ENCODE data around the gene BLM. TPM values are rescaled to one million over a fixed set of nuclear protein-coding genes. Genes with fewer than 3 reads are reported as not detected.

Gene BLM
- total and polyA plus RNA-seq, 2 donors (not counting 1 experiment from before 2014, with no cell fraction given): 1.5 to 1.7 TPM

- TF ChIP-seq EZH2 (IDR thresholded peaks at IDR 0.05; ENCODE audit: low read length, missing control alignments): no peak
- TF ChIP-seq, protein P1, sequence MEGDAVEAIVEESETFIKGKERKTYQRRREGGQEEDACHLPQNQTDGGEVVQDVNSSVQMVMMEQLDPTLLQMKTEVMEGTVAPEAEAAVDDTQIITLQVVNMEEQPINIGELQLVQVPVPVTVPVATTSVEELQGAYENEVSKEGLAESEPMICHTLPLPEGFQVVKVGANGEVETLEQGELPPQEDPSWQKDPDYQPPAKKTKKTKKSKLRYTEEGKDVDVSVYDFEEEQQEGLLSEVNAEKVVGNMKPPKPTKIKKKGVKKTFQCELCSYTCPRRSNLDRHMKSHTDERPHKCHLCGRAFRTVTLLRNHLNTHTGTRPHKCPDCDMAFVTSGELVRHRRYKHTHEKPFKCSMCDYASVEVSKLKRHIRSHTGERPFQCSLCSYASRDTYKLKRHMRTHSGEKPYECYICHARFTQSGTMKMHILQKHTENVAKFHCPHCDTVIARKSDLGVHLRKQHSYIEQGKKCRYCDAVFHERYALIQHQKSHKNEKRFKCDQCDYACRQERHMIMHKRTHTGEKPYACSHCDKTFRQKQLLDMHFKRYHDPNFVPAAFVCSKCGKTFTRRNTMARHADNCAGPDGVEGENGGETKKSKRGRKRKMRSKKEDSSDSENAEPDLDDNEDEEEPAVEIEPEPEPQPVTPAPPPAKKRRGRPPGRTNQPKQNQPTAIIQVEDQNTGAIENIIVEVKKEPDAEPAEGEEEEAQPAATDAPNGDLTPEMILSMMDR (conservative IDR thresholded peaks at IDR 0.05 in 1 of 2, IDR thresholded peaks at IDR 0.05 in 1 of 2; ENCODE audit: low read depth in 1 of 2, low read length in 2 of 2): no peak
- no peaks in the 10 kb centered on the region for H3K4me1 ChIP-seq (ENCODE audit: control insufficient read depth, extremely low read depth, insufficient read depth, low read length)
- no peaks in the 10 kb centered on the region for H3K79me2 ChIP-seq (ENCODE audit: control insufficient read depth, insufficient read depth, low read length)
- no peak overlapping the region for H3K9ac ChIP-seq (ENCODE audit: insufficient read depth, low read length)
- no peaks in the 10 kb centered on the region for H4K20me1 ChIP-seq (ENCODE audit: control insufficient read depth, extremely low read depth, insufficient read depth, low read length)
- no peaks in the 10 kb centered on the region for H3K9me3 ChIP-seq (ENCODE audit: control insufficient read depth, insufficient read depth, low read depth, low read length)
- H3K36me3 ChIP-seq (ENCODE audit: control insufficient read depth, insufficient read depth, low read length): no peaks in the 10 kb centered on the region
- no peak overlapping the region for H3K27ac ChIP-seq (ENCODE audit: insufficient read depth, low read length)
- H2AFZ ChIP-seq (ENCODE audit: low read length): no peak overlapping the region
- H3K27me3 ChIP-seq (ENCODE audit: control insufficient read depth, insufficient read depth, low read length): no peaks in the 10 kb centered on the region
- H3K4me2 ChIP-seq (ENCODE audit: extremely low read depth, insufficient read depth, low read length): no peak overlapping the region
- DNase-seq (ENCODE audit: low read depth in 2 of 2): peak in 1 of 2 donors; percentile 27
- no peak overlapping the region for H3K4me3 ChIP-seq (replicated peaks in 1 of 4; ENCODE audit: control extremely low read depth in 1 of 4, insufficient read depth in 1 of 4, low read depth in 3 of 4, low read length in 4 of 4)
Observed at GRCh38 chr15:90829942-90830440, 112.8 kb downstream of the BLM start.

DNA sequence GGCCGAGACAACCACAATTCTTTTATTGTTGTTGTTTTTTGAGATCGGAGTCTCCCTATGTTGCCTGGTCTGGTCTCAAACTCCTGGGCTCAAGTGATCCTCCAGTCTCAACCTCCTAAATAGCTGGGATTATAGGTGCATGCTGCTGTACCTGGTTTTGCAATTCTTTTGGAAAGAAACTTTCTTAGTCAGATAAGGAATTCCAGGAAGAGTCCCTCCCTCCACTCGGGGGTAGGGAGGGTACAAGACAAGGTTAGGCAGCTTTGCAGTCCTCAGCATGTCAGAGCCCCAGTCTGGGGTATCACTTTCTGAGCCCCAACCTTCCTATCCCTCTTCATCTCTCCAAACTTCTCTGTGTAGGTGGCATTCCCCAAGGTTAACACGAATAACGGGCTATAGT is 117.5 kb downstream of the BLM start:
- peaks cover 2% of the 10 kb centered on the region for H3K4me1 ChIP-seq (ENCODE audit: control insufficient read depth, extremely low read depth, insufficient read depth, low read length)
- H3K79me2 ChIP-seq (ENCODE audit: control insufficient read depth, insufficient read depth, low read length): no peaks in the 10 kb centered on the region
- H3K27me3 ChIP-seq (ENCODE audit: control insufficient read depth, insufficient read depth, low read length): no peaks in the 10 kb centered on the region
- no peak overlapping the region for H3K9ac ChIP-seq (ENCODE audit: insufficient read depth, low read length)
- no peak overlapping the region for H3K4me2 ChIP-seq (ENCODE audit: extremely low read depth, insufficient read depth, low read length)
- H3K4me3 ChIP-seq (replicated peaks in 1 of 4; ENCODE audit: control extremely low read depth in 1 of 4, insufficient read depth in 1 of 4, low read depth in 3 of 4, low read length in 4 of 4): no peak overlapping the region
- H3K27ac ChIP-seq (ENCODE audit: insufficient read depth, low read length): no peak overlapping the region
- H4K20me1 ChIP-seq (ENCODE audit: control insufficient read depth, extremely low read depth, insufficient read depth, low read length): no peaks in the 10 kb centered on the region
- H3K9me3 ChIP-seq (ENCODE audit: control insufficient read depth, insufficient read depth, low read depth, low read length): no peaks in the 10 kb centered on the region
- H2AFZ ChIP-seq (ENCODE audit: low read length): no peak overlapping the region
- no peaks in the 10 kb centered on the region for H3K36me3 ChIP-seq (ENCODE audit: control insufficient read depth, insufficient read depth, low read length)
- TF ChIP-seq, protein P1 (conservative IDR thresholded peaks at IDR 0.05 in 1 of 2, IDR thresholded peaks at IDR 0.05 in 1 of 2; ENCODE audit: low read depth in 1 of 2, low read length in 2 of 2): no peak
- TF ChIP-seq EZH2 (IDR thresholded peaks at IDR 0.05; ENCODE audit: low read length, missing control alignments): no peak
- DNase-seq (ENCODE audit: low read depth in 2 of 2): no peak

GRCh38 chr15:90836296-90836871 is 119.2 kb downstream of the BLM start:
- H3K27me3 ChIP-seq (ENCODE audit: control insufficient read depth, insufficient read depth, low read length): no peaks in the 10 kb centered on the region
- DNase-seq (ENCODE audit: low read depth in 2 of 2): peak; percentile 68 to 81
- peaks cover 2% of the 10 kb centered on the region for H3K4me1 ChIP-seq (ENCODE audit: control insufficient read depth, extremely low read depth, insufficient read depth, low read length)
- H3K79me2 ChIP-seq (ENCODE audit: control insufficient read depth, insufficient read depth, low read length): no peaks in the 10 kb centered on the region
- no peak overlapping the region for H3K9ac ChIP-seq (ENCODE audit: insufficient read depth, low read length)
- no peak overlapping the region for H2AFZ ChIP-seq (ENCODE audit: low read length)
- no peak overlapping the region for H3K27ac ChIP-seq (ENCODE audit: insufficient read depth, low read length)
- H3K4me2 ChIP-seq (ENCODE audit: extremely low read depth, insufficient read depth, low read length): no peak overlapping the region
- no peaks in the 10 kb centered on the region for H3K36me3 ChIP-seq (ENCODE audit: control insufficient read depth, insufficient read depth, low read length)
- TF ChIP-seq, protein P1 (conservative IDR thresholded peaks at IDR 0.05 in 1 of 2, IDR thresholded peaks at IDR 0.05 in 1 of 2; ENCODE audit: low read depth in 1 of 2, low read length in 2 of 2): no peak
- no peaks in the 10 kb centered on the region for H3K9me3 ChIP-seq (ENCODE audit: control insufficient read depth, insufficient read depth, low read depth, low read length)
- H3K4me3 ChIP-seq (replicated peaks in 1 of 4; ENCODE audit: control extremely low read depth in 1 of 4, insufficient read depth in 1 of 4, low read depth in 3 of 4, low read length in 4 of 4): no peak overlapping the region
- H4K20me1 ChIP-seq (ENCODE audit: control insufficient read depth, extremely low read depth, insufficient read depth, low read length): no peaks in the 10 kb centered on the region
